ENCODE measurements around the gene GCGR.

DNA sequence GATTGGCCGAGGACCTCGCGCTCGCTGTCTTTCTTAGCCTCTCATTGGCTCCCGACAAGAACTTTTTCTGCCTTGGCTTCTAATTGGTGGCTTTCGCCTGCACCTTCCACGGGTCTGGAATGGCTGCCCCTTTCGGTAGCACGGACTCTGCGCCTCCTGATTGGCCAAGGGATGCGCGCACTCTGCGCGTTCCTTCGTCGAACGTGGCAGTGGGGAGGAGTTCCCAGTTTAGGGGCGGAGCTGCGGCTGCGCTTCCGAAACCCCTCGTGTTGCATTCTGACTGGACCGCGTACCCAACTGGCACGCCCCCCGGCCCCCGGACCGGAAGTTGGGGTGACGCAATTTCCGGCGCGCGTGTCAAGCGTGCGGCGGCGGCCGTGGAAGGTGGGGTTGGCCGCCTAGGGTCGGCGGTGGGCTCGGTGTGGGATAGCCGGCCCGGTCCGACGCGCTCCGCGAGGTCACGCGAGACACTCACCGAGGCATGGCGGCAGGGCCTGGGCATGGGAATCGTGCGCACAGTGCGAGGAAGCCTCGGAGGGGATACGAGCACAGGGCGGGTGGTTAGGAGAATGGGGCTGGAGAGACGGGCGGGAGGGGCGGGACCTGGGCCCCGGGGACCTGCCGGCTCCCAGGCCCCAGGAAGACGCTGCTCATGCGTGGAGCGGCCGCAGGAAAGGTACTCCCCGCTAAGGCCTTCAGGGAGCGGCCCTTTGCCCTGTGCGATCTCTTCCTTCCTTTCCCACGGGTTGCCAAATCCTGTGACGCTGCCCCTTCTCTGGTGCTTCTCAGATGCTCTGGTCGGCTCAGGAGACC, 57.0 kb downstream of the GCGR start:
- TF ChIP-seq, protein P1, sequence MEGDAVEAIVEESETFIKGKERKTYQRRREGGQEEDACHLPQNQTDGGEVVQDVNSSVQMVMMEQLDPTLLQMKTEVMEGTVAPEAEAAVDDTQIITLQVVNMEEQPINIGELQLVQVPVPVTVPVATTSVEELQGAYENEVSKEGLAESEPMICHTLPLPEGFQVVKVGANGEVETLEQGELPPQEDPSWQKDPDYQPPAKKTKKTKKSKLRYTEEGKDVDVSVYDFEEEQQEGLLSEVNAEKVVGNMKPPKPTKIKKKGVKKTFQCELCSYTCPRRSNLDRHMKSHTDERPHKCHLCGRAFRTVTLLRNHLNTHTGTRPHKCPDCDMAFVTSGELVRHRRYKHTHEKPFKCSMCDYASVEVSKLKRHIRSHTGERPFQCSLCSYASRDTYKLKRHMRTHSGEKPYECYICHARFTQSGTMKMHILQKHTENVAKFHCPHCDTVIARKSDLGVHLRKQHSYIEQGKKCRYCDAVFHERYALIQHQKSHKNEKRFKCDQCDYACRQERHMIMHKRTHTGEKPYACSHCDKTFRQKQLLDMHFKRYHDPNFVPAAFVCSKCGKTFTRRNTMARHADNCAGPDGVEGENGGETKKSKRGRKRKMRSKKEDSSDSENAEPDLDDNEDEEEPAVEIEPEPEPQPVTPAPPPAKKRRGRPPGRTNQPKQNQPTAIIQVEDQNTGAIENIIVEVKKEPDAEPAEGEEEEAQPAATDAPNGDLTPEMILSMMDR (IDR thresholded peaks at IDR 0.05) = no peak
- TF ChIP-seq EP300 (IDR thresholded peaks at IDR 0.05) = no peak
